Osteocyte (in vitro differentiated cells): ENCODE measurements around the gene SLC7A1. TPM values are rescaled to one million over a fixed set of nuclear protein-coding genes. Genes with fewer than 3 reads are reported as not detected.

Experiments
- DNase-seq: peaks from one replicate; pipeline ENCODE4 v3.0.0; 2021; ENCODE audit warnings: mixed read lengths; ENCODE audit not compliant: unreplicated experiment; ENCODE audit errors: extremely low spot score
- H3K27ac Mint-ChIP-seq: one replicate; pipeline ENCODE4 v1.8.0; 2021; ENCODE audit warnings: mild to moderate bottlenecking, mixed read lengths; ENCODE audit not compliant: unreplicated experiment
- H3K27me3 Mint-ChIP-seq: one replicate; pipeline ENCODE4 v1.8.0; 2021; ENCODE audit warnings: mixed read lengths; ENCODE audit not compliant: unreplicated experiment
- H3K36me3 Mint-ChIP-seq: one replicate; pipeline ENCODE4 v1.8.0; 2021; ENCODE audit warnings: mixed read lengths; ENCODE audit not compliant: unreplicated experiment
- H3K4me1 Mint-ChIP-seq: one replicate; pipeline ENCODE4 v1.8.0; 2021; ENCODE audit warnings: mixed read lengths; ENCODE audit not compliant: unreplicated experiment
- H3K4me3 Mint-ChIP-seq: one replicate; pipeline ENCODE4 v1.8.0; 2021; ENCODE audit warnings: mild to moderate bottlenecking, moderate library complexity, mixed read lengths; ENCODE audit not compliant: unreplicated experiment
- H3K9me3 Mint-ChIP-seq: one replicate; pipeline ENCODE4 v1.8.0; 2021; ENCODE audit warnings: mixed read lengths; ENCODE audit not compliant: unreplicated experiment
- total RNA-seq: library from RNA; stranded (reverse); gene quantifications from 2 replicates; pipeline ENCODE4 v1.2.1, GENCODE V29; 2021
- TF ChIP-seq, protein P1 (sequence below): fragments of 200-600 bp; sonication (generic); IDR thresholded peaks from 2 replicates; pipeline ENCODE4 v1.5.0; 2021; ENCODE audit warnings: antibody characterized with exemption, mild to moderate bottlenecking, moderate library complexity

Gene SLC7A1
- total RNA-seq, 1 donor from 2014 or later: 84.0 TPM

DNA sequence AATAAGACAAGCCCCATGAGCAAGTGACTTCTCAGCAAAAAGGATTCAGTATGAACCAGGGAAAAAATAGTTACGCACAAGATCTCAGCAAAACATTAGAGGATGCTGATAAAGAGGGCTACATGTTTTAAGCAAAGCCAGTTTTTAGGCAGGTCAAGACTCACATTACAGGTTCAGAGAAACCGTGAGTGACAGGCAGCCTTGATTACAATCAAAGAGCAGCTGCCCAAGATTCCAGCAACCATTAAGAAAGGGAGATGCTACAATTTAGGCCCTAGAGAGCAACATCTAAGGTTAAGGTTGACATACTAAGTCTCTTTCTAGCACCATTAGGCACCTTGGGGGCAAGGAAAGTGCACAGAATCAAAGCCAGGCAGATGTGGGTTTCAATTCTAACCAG lies 2.8 kb upstream of the SLC7A1 start:
- H3K4me1 Mint-ChIP-seq: peaks cover 19% of the 10 kb centered on the region

DNA sequence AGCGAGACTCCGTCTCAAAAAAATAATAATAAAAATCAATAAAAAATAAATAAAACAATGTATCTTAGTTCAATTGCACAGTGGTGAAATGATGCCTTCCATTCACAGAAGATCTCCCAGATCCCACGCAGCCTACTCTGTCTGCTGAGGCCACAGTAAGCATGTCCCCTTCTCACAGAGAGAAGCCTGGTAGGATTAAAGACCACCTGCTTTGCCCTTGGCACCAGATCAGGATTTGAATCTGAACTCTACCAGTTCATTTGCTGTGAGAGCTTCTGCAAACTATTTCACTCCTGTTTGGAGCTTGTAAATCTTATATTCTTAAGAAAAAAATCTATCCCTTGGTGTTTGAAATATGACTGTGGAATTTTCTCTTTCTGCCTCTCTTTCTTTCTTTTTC lies 2.2 kb upstream of the SLC7A1 start:
- no peak for DNase-seq

More for the DNA sequence above, 2.8 kb upstream of the SLC7A1 start:
- Mint-ChIP-seq H3K4me3 (no peak overlapping the region), H3K36me3 (no peaks in the 10 kb centered on the region), H3K9me3 (no peaks in the 10 kb centered on the region), H3K27ac (no peak overlapping the region), H3K27me3 (no peaks in the 10 kb centered on the region)
- TF ChIP-seq, protein P1, sequence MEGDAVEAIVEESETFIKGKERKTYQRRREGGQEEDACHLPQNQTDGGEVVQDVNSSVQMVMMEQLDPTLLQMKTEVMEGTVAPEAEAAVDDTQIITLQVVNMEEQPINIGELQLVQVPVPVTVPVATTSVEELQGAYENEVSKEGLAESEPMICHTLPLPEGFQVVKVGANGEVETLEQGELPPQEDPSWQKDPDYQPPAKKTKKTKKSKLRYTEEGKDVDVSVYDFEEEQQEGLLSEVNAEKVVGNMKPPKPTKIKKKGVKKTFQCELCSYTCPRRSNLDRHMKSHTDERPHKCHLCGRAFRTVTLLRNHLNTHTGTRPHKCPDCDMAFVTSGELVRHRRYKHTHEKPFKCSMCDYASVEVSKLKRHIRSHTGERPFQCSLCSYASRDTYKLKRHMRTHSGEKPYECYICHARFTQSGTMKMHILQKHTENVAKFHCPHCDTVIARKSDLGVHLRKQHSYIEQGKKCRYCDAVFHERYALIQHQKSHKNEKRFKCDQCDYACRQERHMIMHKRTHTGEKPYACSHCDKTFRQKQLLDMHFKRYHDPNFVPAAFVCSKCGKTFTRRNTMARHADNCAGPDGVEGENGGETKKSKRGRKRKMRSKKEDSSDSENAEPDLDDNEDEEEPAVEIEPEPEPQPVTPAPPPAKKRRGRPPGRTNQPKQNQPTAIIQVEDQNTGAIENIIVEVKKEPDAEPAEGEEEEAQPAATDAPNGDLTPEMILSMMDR: no peak
- no peak for DNase-seq

DNA sequence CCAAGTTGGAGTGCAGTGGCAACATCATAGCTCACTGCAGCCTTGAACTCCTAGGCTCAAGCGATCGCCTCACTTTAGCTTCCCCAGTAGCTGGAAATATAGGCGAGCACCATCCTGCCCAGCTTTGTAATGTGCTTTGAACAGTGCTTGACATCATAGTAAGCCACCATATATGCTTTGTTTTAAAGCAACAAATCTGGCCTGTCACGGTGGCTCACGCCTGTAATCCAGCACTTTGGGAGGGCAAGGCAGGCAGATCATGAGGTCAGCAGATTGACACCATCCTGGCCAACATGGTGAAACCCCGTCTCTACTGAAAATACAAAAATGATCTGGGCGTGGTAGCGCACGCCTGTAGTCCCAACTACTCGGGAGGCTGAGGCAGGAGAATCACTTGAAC lies 1.8 kb upstream of the SLC7A1 start:
- H3K9me3 Mint-ChIP-seq: no peaks in the 10 kb centered on the region
- H3K27me3 Mint-ChIP-seq: no peaks in the 10 kb centered on the region
- H3K27ac Mint-ChIP-seq: no peak overlapping the region
- TF ChIP-seq, protein P1: no peak
- H3K4me3 Mint-ChIP-seq: no peak overlapping the region
- H3K4me1 Mint-ChIP-seq: peaks cover 29% of the 10 kb centered on the region
- H3K36me3 Mint-ChIP-seq: peaks cover 2% of the 10 kb centered on the region
- DNase-seq: no peak

More for the DNA sequence above, 2.2 kb upstream of the SLC7A1 start:
- Mint-ChIP-seq H3K4me1 (peaks cover 24% of the 10 kb centered on the region), H3K27ac (no peak overlapping the region), H3K4me3 (no peak overlapping the region), H3K27me3 (no peaks in the 10 kb centered on the region), H3K9me3 (no peaks in the 10 kb centered on the region), H3K36me3 (peaks cover 2% of the 10 kb centered on the region)
- TF ChIP-seq, protein P1: no peak

DNA sequence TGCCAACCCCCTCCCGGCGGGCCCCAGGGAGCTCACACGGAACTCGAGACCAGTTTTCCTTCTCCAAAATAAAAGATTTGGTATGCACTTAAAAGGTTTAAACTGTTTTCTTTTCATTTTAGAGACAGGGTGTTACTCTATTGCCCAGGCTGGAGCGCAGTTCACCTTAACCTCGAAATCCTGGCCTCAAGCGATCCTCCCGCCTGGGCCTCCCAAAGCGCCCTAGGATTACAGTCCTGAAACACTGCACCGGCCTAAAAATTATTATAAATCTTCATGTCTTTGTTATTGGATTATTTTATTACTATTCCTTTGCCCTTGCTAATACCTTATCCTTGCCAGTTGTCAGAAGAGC lies 553 bp upstream of the SLC7A1 start:
- Mint-ChIP-seq H3K9me3 (no peaks in the 10 kb centered on the region), H3K4me1 (peaks cover 41% of the 10 kb centered on the region), H3K27ac (peak overlapping the region; percentile 71), H3K4me3 (peak overlapping the region; percentile 81), H3K27me3 (no peaks in the 10 kb centered on the region), H3K36me3 (peaks cover 2% of the 10 kb centered on the region)
- TF ChIP-seq, protein P1: no peak
- no peak for DNase-seq

DNA sequence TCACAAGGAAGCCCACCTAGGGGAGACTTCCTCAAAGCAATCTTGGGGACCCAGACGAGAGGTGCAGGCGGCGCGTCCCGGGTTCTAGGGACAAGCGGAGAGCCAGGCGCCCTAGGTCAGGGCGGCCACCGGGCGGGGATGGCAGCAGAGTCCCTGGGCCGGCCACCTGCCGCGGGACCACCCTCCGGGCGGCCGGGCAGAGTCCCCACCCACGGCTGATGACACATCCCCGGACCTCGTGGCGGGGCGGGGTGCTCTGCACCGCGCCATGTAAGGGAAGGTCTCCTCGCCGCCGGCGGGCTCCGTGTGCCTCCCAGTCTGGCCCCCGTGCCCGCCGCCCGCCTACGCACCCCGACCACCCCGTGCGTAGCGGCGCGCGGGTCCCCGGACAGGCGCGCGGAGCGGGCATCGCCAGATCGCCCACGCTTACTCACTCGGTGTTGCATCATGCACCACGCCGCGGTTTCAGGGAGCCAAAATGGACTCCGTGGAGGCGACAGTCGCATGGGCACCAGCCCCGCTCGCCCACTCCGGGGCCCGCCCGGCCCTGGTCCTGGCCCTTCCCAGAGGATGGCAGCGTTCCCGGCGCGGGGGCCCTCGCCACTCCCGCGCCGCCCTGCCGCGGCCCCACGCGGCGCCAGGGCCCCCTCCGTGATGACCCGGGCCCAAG lies 643 bp downstream of the SLC7A1 start:
- Mint-ChIP-seq H3K27me3 (no peaks in the 10 kb centered on the region), H3K9me3 (no peaks in the 10 kb centered on the region), H3K4me1 (peaks cover 49% of the 10 kb centered on the region), H3K36me3 (peaks cover 2% of the 10 kb centered on the region), H3K4me3 (peak overlapping the region; percentile 83), H3K27ac (peak overlapping the region; percentile 94)
- TF ChIP-seq, protein P1: no peak
- peak; percentile 90 for DNase-seq
